ENCODE measurements around the gene IL1B.

DNA sequence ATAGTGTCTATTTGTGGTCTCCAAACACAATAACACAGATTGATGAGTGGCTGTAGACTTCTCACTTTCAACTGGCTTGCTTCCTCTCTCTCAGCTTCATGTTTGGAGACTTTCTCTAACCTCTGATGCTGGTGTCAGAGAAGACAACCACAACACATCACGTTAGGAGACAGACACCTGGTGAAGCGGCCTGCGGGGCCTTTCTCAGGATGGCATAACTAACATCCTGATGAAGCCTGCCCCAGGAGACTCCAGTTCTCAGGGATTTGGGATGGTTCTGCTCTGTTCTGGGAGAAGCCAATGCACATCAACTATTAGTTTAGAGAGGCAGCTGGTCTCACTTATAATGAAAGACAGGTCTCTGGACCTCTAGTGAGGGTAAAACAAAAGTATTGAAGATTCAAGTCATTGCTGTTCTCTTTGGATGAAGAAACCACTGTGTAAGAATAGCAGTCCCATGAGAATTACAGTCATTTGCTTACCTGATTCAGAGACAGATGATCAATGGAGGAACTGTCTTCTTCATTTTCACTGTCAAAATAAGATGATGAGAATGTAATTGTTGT, 54.3 kb downstream of the IL1B start:
- TF ChIP-seq, protein P1, sequence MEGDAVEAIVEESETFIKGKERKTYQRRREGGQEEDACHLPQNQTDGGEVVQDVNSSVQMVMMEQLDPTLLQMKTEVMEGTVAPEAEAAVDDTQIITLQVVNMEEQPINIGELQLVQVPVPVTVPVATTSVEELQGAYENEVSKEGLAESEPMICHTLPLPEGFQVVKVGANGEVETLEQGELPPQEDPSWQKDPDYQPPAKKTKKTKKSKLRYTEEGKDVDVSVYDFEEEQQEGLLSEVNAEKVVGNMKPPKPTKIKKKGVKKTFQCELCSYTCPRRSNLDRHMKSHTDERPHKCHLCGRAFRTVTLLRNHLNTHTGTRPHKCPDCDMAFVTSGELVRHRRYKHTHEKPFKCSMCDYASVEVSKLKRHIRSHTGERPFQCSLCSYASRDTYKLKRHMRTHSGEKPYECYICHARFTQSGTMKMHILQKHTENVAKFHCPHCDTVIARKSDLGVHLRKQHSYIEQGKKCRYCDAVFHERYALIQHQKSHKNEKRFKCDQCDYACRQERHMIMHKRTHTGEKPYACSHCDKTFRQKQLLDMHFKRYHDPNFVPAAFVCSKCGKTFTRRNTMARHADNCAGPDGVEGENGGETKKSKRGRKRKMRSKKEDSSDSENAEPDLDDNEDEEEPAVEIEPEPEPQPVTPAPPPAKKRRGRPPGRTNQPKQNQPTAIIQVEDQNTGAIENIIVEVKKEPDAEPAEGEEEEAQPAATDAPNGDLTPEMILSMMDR (IDR thresholded peaks at IDR 0.05) = no peak
- no peak for TF ChIP-seq POLR2A (IDR thresholded peaks at IDR 0.05)
